Activated naive CD4-positive, alpha-beta T cell treated with anti-CD3 and anti-CD28 coated beads, Interleukin-2, amount 10 ng/mL, durations not matched to agents 7 days and 5 days (primary cell): ENCODE measurements around the gene MIB2.
"Not testable (repeated sequence)": the region's sequence is repeated elsewhere in the genome, so short reads cannot be mapped to it uniquely, and the experiment has no call there.

ENCODE experiments used
- CTCF ChIA-PET: fragments of 350-600 bp; sonication (Branson Sonifier 250); formaldehyde crosslinking; loops from one replicate; lab custom pipeline; 2021; ENCODE audit warnings: antibody characterized with exemption; lab: Charles Lee
- DNase-seq: peaks from one replicate; pipeline ENCODE4 v3.0.0-alpha.2; 2020
- H3K27ac Mint-ChIP-seq: one replicate; pipeline ENCODE4 v1.8.0; 2021; ENCODE audit warnings: mild to moderate bottlenecking, moderate library complexity, mixed read lengths
- H3K27me3 Mint-ChIP-seq: one replicate; pipeline ENCODE4 v1.8.0; 2021; ENCODE audit warnings: mild to moderate bottlenecking, mixed read lengths
- H3K36me3 Mint-ChIP-seq: one replicate; pipeline ENCODE4 v1.8.0; 2021; ENCODE audit warnings: mixed read lengths
- H3K4me1 Mint-ChIP-seq: one replicate; pipeline ENCODE4 v1.8.0; 2021; ENCODE audit warnings: mixed read lengths
- H3K4me3 Mint-ChIP-seq: one replicate; pipeline ENCODE4 v1.8.0; 2021; ENCODE audit warnings: mild to moderate bottlenecking, moderate library complexity, mixed read lengths
- H3K9me3 Mint-ChIP-seq: one replicate; pipeline ENCODE4 v1.8.0; 2021; ENCODE audit warnings: mixed read lengths

The MIB2 gene

GRCh38 chr1:1633409-1633808 lies 18.1 kb downstream of the MIB2 start:
- CTCF ChIA-PET, H3K9me3 Mint-ChIP-seq, H3K4me3 Mint-ChIP-seq, H3K36me3 Mint-ChIP-seq, H3K27ac Mint-ChIP-seq, DNase-seq, H3K4me1 Mint-ChIP-seq: not testable (repeated sequence)
- peaks cover 23% of the 10 kb centered on the region for H3K27me3 Mint-ChIP-seq

- DNase-seq, H3K4me1 Mint-ChIP-seq, H3K36me3 Mint-ChIP-seq, CTCF ChIA-PET, H3K9me3 Mint-ChIP-seq, H3K27ac Mint-ChIP-seq, H3K4me3 Mint-ChIP-seq: not testable (repeated sequence)
- H3K27me3 Mint-ChIP-seq: peaks cover 23% of the 10 kb centered on the region
These were observed 19.3 kb downstream of the MIB2 start for GRCh38 chr1:1634613-1635012.

- H3K4me3 Mint-ChIP-seq, H3K4me1 Mint-ChIP-seq, H3K9me3 Mint-ChIP-seq, H3K36me3 Mint-ChIP-seq, H3K27ac Mint-ChIP-seq, CTCF ChIA-PET, H3K27me3 Mint-ChIP-seq, DNase-seq: not testable (repeated sequence)
These were observed 21.6 kb downstream of the MIB2 start for GRCh38 chr1:1636621-1637478.

- H3K27ac Mint-ChIP-seq, DNase-seq, H3K4me3 Mint-ChIP-seq, H3K27me3 Mint-ChIP-seq, H3K9me3 Mint-ChIP-seq, H3K4me1 Mint-ChIP-seq, H3K36me3 Mint-ChIP-seq, CTCF ChIA-PET: not testable (repeated sequence)
These were observed 22.2 kb downstream of the MIB2 start for GRCh38 chr1:1637479-1637875.

GRCh38 chr1:1638528-1638927 lies 23.2 kb downstream of the MIB2 start:
- CTCF ChIA-PET, H3K27me3 Mint-ChIP-seq, H3K4me1 Mint-ChIP-seq, DNase-seq, H3K36me3 Mint-ChIP-seq, H3K27ac Mint-ChIP-seq, H3K9me3 Mint-ChIP-seq, H3K4me3 Mint-ChIP-seq: not testable (repeated sequence)

- DNase-seq, H3K27me3 Mint-ChIP-seq, H3K36me3 Mint-ChIP-seq, H3K9me3 Mint-ChIP-seq, H3K27ac Mint-ChIP-seq, H3K4me1 Mint-ChIP-seq, CTCF ChIA-PET, H3K4me3 Mint-ChIP-seq: not testable (repeated sequence)
These were observed 24.1 kb downstream of the MIB2 start for GRCh38 chr1:1639368-1639767.

- CTCF ChIA-PET, DNase-seq, H3K27me3 Mint-ChIP-seq, H3K9me3 Mint-ChIP-seq, H3K27ac Mint-ChIP-seq, H3K4me1 Mint-ChIP-seq, H3K36me3 Mint-ChIP-seq, H3K4me3 Mint-ChIP-seq: not testable (repeated sequence)
These were observed 24.8 kb downstream of the MIB2 start for GRCh38 chr1:1640081-1640480.

- H3K36me3 Mint-ChIP-seq, H3K27me3 Mint-ChIP-seq, H3K4me3 Mint-ChIP-seq, H3K27ac Mint-ChIP-seq, CTCF ChIA-PET, DNase-seq, H3K4me1 Mint-ChIP-seq, H3K9me3 Mint-ChIP-seq: not testable (repeated sequence)
These were observed 25.6 kb downstream of the MIB2 start for GRCh38 chr1:1640711-1641461.

GRCh38 chr1:1646326-1646725 lies 31.0 kb downstream of the MIB2 start:
- peaks cover 38% of the 10 kb centered on the region for H3K36me3 Mint-ChIP-seq
- H3K27ac Mint-ChIP-seq, H3K4me1 Mint-ChIP-seq, H3K4me3 Mint-ChIP-seq, H3K27me3 Mint-ChIP-seq, H3K9me3 Mint-ChIP-seq, CTCF ChIA-PET, DNase-seq: not testable (repeated sequence)

GRCh38 chr1:1647567-1648241 lies 32.4 kb downstream of the MIB2 start:
- H3K9me3 Mint-ChIP-seq, H3K4me3 Mint-ChIP-seq, H3K4me1 Mint-ChIP-seq, CTCF ChIA-PET, H3K27me3 Mint-ChIP-seq, H3K27ac Mint-ChIP-seq, DNase-seq: not testable (repeated sequence)
- peaks cover 47% of the 10 kb centered on the region for H3K36me3 Mint-ChIP-seq

GRCh38 chr1:1648265-1648664 lies 33.0 kb downstream of the MIB2 start:
- H3K4me1 Mint-ChIP-seq, H3K9me3 Mint-ChIP-seq, H3K27ac Mint-ChIP-seq, H3K27me3 Mint-ChIP-seq, CTCF ChIA-PET, DNase-seq, H3K4me3 Mint-ChIP-seq: not testable (repeated sequence)
- H3K36me3 Mint-ChIP-seq: peaks cover 49% of the 10 kb centered on the region

GRCh38 chr1:1658583-1659549 lies 43.6 kb downstream of the MIB2 start, which contains the start of gene CDK11B:
TSS of gene CDK11B (minus strand) at chr1:1659004. CDS start at chr1:1657485, 1,519 bp downstream.
- CTCF ChIA-PET, H3K9me3 Mint-ChIP-seq, H3K27me3 Mint-ChIP-seq: not testable (repeated sequence)
- peak within 1 kb of the TSS; percentile 96 for H3K4me3 Mint-ChIP-seq
- peaks cover 17% of the 10 kb centered on the region for H3K36me3 Mint-ChIP-seq
- peaks cover 20% of the 10 kb centered on the region for H3K4me1 Mint-ChIP-seq
- DNase-seq: peak; percentile 95
- peak within 1 kb of the TSS; percentile 100 for H3K27ac Mint-ChIP-seq

- H3K36me3 Mint-ChIP-seq: peaks cover 12% of the 10 kb centered on the region
- H3K27ac Mint-ChIP-seq: peak overlapping the region; percentile 42
- peaks cover 15% of the 10 kb centered on the region for H3K4me1 Mint-ChIP-seq
- H3K4me3 Mint-ChIP-seq, CTCF ChIA-PET, H3K9me3 Mint-ChIP-seq, H3K27me3 Mint-ChIP-seq, DNase-seq: not testable (repeated sequence)
These were observed 47.1 kb downstream of the MIB2 start for GRCh38 chr1:1662392-1662791.
